SK-N-SH treated with all-trans-retinoic acid at 6 μM for 48 hours (cell line): ENCODE data around the gene TMEM190.
"Not testable (repeated sequence)": the region's sequence is repeated elsewhere in the genome, so short reads cannot be mapped to it uniquely, and the experiment has no call there.

ENCODE experiments used
- ATAC-seq: fragments of 200-7000 bp; cut with Tn5 transposase; 3 replicates; pipeline ENCODE4 v1.9.1; 2020; ENCODE audit warnings: mild to moderate bottlenecking, moderate library complexity
- ARNTL ChIP-seq: fragments of 450-650 bp; formaldehyde crosslinking; IDR thresholded peaks from 2 replicates; pipeline ENCODE4 v1.5.0; 2020; ENCODE audit warnings: low read depth, mild to moderate bottlenecking, moderate library complexity, borderline replicate concordance
- CSRNP3 ChIP-seq: fragments of 250-450 bp; sonication (Bioruptor Pico); IDR thresholded peaks from 2 replicates; pipeline ENCODE4 v1.5.1; 2021; ENCODE audit warnings: mild to moderate bottlenecking, moderate library complexity
- ESRRG ChIP-seq: fragments of 250-450 bp; sonication (Bioruptor Pico); IDR thresholded peaks from 2 replicates; pipeline ENCODE4 v1.6.1; 2021; ENCODE audit warnings: mild to moderate bottlenecking
- GLIS3 ChIP-seq: fragments of 250-450 bp; sonication (Bioruptor Pico); IDR thresholded peaks from 2 replicates; pipeline ENCODE4 v1.5.0; 2020; ENCODE audit warnings: mild to moderate bottlenecking, moderate library complexity
- ISL1 ChIP-seq: fragments of 250-450 bp; sonication (Bioruptor Pico); IDR thresholded peaks from 2 replicates; pipeline ENCODE4 v2.1.2; 2022; ENCODE audit warnings: mild to moderate bottlenecking, moderate library complexity
- OSR1 ChIP-seq: fragments of 250-450 bp; sonication (Bioruptor Pico); IDR thresholded peaks from 2 replicates; pipeline ENCODE4 v1.8.0; 2022; ENCODE audit warnings: moderate library complexity, mild to moderate bottlenecking, inconsistent platforms
- PATZ1 ChIP-seq: fragments of 250-450 bp; sonication (Bioruptor Pico); IDR thresholded peaks from 2 replicates; pipeline ENCODE4 v1.8.0; 2020; ENCODE audit warnings: mild to moderate bottlenecking, moderate library complexity, borderline replicate concordance
- PPARA ChIP-seq: fragments of 250-450 bp; sonication (Bioruptor Pico); IDR thresholded peaks from 2 replicates; pipeline ENCODE4 v1.5.0; 2020; ENCODE audit warnings: mild to moderate bottlenecking, borderline replicate concordance
- SNAI2 ChIP-seq: fragments of 250-450 bp; sonication (Bioruptor Pico); IDR thresholded peaks from 2 replicates; pipeline ENCODE4 v1.5.0; 2020; ENCODE audit warnings: mild to moderate bottlenecking, moderate library complexity
- TOX ChIP-seq: fragments of 250-450 bp; sonication (Bioruptor Pico); IDR thresholded peaks from 2 replicates; pipeline ENCODE4 v1.8.0; 2021; ENCODE audit warnings: mild to moderate bottlenecking, moderate library complexity, borderline replicate concordance
- ZC3H10 ChIP-seq: fragments of 250-450 bp; sonication (Bioruptor Pico); IDR thresholded peaks from 2 replicates; pipeline ENCODE4 v1.5.1; 2021; ENCODE audit warnings: mild to moderate bottlenecking, moderate library complexity
- ZFP3 ChIP-seq: fragments of 250-450 bp; sonication (Bioruptor Pico); IDR thresholded peaks from 2 replicates; pipeline ENCODE4 v1.5.0; 2020; ENCODE audit warnings: mild to moderate bottlenecking, moderate library complexity
- ZNF565 ChIP-seq: fragments of 450-650 bp; formaldehyde crosslinking; conservative IDR thresholded peaks from 2 replicates; pipeline ENCODE4 v1.5.0; 2020; ENCODE audit warnings: low read depth, mild to moderate bottlenecking, moderate library complexity
- ZNF70 ChIP-seq: fragments of 450-650 bp; formaldehyde crosslinking; IDR thresholded peaks from 2 replicates; pipeline ENCODE4 v1.5.0; 2020; ENCODE audit warnings: mild to moderate bottlenecking, moderate library complexity
- ZNF8 ChIP-seq: fragments of 450-650 bp; formaldehyde crosslinking; IDR thresholded peaks from 2 replicates; pipeline ENCODE4 v1.5.0; 2020; ENCODE audit warnings: mild to moderate bottlenecking, moderate library complexity
- TF ChIP-seq, protein P1 (sequence below): fragments of 250-450 bp; sonication (Bioruptor Pico); IDR thresholded peaks from 2 replicates; pipeline ENCODE4 v1.5.0; 2020; ENCODE audit warnings: mild to moderate bottlenecking, moderate library complexity
- TF ChIP-seq, protein P2 (sequence below): fragments of 250-450 bp; sonication (Bioruptor Pico); IDR thresholded peaks from 2 replicates; pipeline ENCODE4 v1.8.0; 2021; ENCODE audit warnings: low read depth, mild to moderate bottlenecking, moderate library complexity, borderline replicate concordance
- TF ChIP-seq, protein P3 (sequence below): fragments of 250-450 bp; sonication (Bioruptor Pico); IDR thresholded peaks from 2 replicates; pipeline ENCODE4 v1.5.1; 2020; ENCODE audit warnings: low read depth, mild to moderate bottlenecking, moderate library complexity

The TMEM190 gene

DNA sequence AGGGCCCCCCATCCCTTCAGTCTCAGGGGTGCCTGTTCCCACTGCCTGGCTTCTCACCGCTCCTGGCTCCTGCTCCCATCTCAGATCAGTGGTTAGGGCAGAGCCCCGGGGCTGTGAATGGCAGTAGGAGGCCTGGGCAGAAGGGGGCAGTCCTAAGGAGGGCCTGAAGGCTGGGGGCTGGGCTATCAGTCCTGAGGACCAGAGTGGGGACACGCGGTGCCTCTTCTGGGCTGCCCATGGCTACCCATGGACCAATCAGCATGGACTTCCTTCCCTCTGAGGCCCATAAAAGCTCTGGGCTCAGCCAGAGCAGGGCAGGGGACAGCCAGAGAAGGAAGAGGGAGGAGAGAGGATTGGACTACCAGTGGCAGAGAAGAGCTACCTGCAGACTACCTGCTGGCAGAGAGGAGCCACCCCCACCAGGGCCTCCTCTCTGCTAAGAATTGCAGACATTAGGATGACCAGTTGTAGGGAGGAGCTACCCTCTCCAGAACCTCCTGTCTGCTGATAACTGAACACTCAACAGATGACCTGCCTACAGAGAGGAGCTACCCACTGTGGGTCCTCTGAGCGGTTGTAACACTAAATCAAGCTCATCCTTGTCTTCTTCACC, 43.1 kb downstream of the TMEM190 start:
- ATAC-seq: no peak
- TF ChIP-seq ZNF8 (CRISPR knock-in tag) (no peak), ISL1 (no peak), ZC3H10 (CRISPR knock-in tag) (no peak), OSR1 (no peak), ZFP3 (CRISPR knock-in tag) (no peak), ZNF70 (CRISPR knock-in tag) (no peak), TOX (CRISPR knock-in tag) (no peak), PPARA (CRISPR knock-in tag) (no peak), ARNTL (CRISPR knock-in tag) (no peak)
- TF ChIP-seq, protein P1, sequence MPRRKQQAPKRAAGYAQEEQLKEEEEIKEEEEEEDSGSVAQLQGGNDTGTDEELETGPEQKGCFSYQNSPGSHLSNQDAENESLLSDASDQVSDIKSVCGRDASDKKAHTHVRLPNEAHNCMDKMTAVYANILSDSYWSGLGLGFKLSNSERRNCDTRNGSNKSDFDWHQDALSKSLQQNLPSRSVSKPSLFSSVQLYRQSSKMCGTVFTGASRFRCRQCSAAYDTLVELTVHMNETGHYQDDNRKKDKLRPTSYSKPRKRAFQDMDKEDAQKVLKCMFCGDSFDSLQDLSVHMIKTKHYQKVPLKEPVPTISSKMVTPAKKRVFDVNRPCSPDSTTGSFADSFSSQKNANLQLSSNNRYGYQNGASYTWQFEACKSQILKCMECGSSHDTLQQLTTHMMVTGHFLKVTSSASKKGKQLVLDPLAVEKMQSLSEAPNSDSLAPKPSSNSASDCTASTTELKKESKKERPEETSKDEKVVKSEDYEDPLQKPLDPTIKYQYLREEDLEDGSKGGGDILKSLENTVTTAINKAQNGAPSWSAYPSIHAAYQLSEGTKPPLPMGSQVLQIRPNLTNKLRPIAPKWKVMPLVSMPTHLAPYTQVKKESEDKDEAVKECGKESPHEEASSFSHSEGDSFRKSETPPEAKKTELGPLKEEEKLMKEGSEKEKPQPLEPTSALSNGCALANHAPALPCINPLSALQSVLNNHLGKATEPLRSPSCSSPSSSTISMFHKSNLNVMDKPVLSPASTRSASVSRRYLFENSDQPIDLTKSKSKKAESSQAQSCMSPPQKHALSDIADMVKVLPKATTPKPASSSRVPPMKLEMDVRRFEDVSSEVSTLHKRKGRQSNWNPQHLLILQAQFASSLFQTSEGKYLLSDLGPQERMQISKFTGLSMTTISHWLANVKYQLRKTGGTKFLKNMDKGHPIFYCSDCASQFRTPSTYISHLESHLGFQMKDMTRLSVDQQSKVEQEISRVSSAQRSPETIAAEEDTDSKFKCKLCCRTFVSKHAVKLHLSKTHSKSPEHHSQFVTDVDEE (CRISPR knock-in tag): no peak
- TF ChIP-seq, protein P2, sequence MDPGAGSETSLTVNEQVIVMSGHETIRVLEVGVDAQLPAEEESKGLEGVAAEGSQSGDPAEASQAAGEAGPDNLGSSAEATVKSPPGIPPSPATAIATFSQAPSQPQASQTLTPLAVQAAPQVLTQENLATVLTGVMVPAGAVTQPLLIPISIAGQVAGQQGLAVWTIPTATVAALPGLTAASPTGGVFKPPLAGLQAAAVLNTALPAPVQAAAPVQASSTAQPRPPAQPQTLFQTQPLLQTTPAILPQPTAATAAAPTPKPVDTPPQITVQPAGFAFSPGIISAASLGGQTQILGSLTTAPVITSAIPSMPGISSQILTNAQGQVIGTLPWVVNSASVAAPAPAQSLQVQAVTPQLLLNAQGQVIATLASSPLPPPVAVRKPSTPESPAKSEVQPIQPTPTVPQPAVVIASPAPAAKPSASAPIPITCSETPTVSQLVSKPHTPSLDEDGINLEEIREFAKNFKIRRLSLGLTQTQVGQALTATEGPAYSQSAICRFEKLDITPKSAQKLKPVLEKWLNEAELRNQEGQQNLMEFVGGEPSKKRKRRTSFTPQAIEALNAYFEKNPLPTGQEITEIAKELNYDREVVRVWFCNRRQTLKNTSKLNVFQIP (CRISPR knock-in tag): no peak

DNA sequence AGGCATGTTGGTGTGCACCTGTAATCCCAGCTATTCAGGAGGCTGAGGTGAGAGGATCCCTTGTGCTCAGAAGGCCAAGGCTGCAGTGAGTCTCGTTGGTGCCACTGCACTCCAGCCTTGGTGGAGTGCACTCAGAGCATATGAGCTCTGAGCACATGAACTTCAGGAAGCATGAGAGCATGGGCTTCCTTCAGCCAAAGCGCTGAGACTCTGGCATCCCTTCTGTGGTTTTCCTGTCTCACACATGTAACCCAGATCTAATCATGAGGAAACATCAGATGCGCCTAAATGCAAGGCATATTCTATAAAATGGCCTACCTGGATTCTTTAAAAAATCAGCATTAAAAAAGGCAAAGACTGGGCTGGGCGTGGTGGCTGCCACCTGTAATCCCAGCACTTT, 44.7 kb downstream of the TMEM190 start:
- ATAC-seq: not testable (repeated sequence)

GRCh38 chr19:55423225-55424005, 46.8 kb downstream of the TMEM190 start:
- TF ChIP-seq ZNF565 (no peak), OSR1 (no peak), CSRNP3 (CRISPR knock-in tag) (no peak), ZNF70 (CRISPR knock-in tag) (no peak), GLIS3 (CRISPR knock-in tag) (no peak), PPARA (CRISPR knock-in tag) (no peak), ESRRG (CRISPR knock-in tag) (no peak), PATZ1 (CRISPR knock-in tag) (no peak), SNAI2 (no peak), ZC3H10 (CRISPR knock-in tag) (no peak)
- TF ChIP-seq, protein P3, sequence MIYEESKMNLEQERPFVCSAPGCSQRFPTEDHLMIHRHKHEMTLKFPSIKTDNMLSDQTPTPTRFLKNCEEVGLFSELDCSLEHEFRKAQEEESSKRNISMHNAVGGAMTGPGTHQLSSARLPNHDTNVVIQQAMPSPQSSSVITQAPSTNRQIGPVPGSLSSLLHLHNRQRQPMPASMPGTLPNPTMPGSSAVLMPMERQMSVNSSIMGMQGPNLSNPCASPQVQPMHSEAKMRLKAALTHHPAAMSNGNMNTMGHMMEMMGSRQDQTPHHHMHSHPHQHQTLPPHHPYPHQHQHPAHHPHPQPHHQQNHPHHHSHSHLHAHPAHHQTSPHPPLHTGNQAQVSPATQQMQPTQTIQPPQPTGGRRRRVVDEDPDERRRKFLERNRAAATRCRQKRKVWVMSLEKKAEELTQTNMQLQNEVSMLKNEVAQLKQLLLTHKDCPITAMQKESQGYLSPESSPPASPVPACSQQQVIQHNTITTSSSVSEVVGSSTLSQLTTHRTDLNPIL (CRISPR knock-in tag): no peak
- TF ChIP-seq, protein P1 (CRISPR knock-in tag): no peak

More at GRCh38 chr19:55423225-55424005, 46.8 kb downstream of the TMEM190 start:
- ATAC-seq: no peak
